Neural progenitor cell (in vitro differentiated cells): ENCODE measurements around the gene TSHZ2.

Source experiments
- CTCF ChIP-seq: fragments of 200-600 bp; sonication (generic); IDR thresholded peaks from 2 replicates; pipeline ENCODE4 v1.5.1; 2017; ENCODE audit warnings: antibody characterized with exemption, mild to moderate bottlenecking
- EZH2 ChIP-seq: fragments of 200-600 bp; sonication (generic); IDR thresholded peaks from 2 replicates; pipeline ENCODE4 v1.6.1; 2017; ENCODE audit warnings: antibody characterized with exemption, mild to moderate bottlenecking, moderate library complexity

- TF ChIP-seq CTCF: no peak
- TF ChIP-seq EZH2: no peak
These were observed 68.8 kb downstream of the TSHZ2 start for GRCh38 chr20:53040693-53041589.
